Psoas muscle (tissue), 8 donors: ENCODE data around the gene NEURL2. TPM values are rescaled to one million over a fixed set of nuclear protein-coding genes. Genes with fewer than 3 reads are reported as not detected.

Experiments used
- ATAC-seq, 4 donors: fragments of 200-7000 bp; cut with Tn5 transposase; one replicate each; pipeline ENCODE4 v1.9.1; 2020; ENCODE audit warnings: moderate library complexity in 3 of 4, mild to moderate bottlenecking in 2 of 4
- DNase-seq, 2 donors: peaks; one replicate each; pipeline ENCODE4 v3.0.0-alpha.2; 2020
- H3K27ac ChIP-seq: fragments of 200-600 bp; one replicate; pipeline ENCODE4 v1.8.0; 2022
- H3K27me3 ChIP-seq, 3 donors: fragments of 200-600 bp in 1 of 3; one replicate each; pipeline versions ENCODE4 v1.6.1 to v1.8.0; 2013 to 2022; ENCODE audit warnings: low read length in 2 of 3, mild to moderate bottlenecking in 2 of 3, moderate library complexity in 1 of 3; ENCODE audit not compliant: insufficient read depth in 3 of 3
- H3K36me3 ChIP-seq, 2 donors: fragments of 200-600 bp in 1 of 2; one replicate each; pipeline versions ENCODE4 v1.6.1 to v1.8.0; 2013 to 2022; ENCODE audit warnings: low read depth in 1 of 2, mild to moderate bottlenecking in 1 of 2, moderate library complexity in 1 of 2; ENCODE audit not compliant: insufficient read depth in 1 of 2
- H3K4me1 ChIP-seq: fragments of 200-600 bp; one replicate; pipeline ENCODE4 v1.8.0; 2022
- H3K4me3 ChIP-seq: fragments of 200-600 bp; one replicate; pipeline ENCODE4 v1.8.0; 2022; ENCODE audit warnings: mild to moderate bottlenecking
- H3K9me3 ChIP-seq: fragments of 200-600 bp; one replicate; pipeline ENCODE4 v1.8.0; 2022
- WGBS, 3 donors: extraction: QIAGEN DNeasy Blood & Tissue Kit; methylation state at CpG; one replicate each; pipeline versions ENCODE4 v1.1.6 to v1.1.7; 2013; 5-methylcytosine and 5-hydroxymethylcytosine counted together
- intact Hi-C, 2 donors: fragments of 100-400 bp; cut with DNase I; formaldehyde crosslinking; loops; one replicate each; pipeline versions ENCODE4 v1.11.0 to v1.14.2; 2022
- polyA plus RNA-seq, 3 donors: library from polyadenylated mRNA; stranded (reverse); fragments of 200-250 nt; gene quantifications; one replicate each; pipeline ENCODE4 v1.2.3, GENCODE V29; 2013
- total RNA-seq, 4 donors: library from RNA; stranded (reverse); fragmentation: NEBNext Ultra II Directional in 2 of 4; extraction: Animal tissue kit (Norgen Biotek cat#: 25700) in 2 of 4; gene quantifications; one replicate each; pipeline versions ENCODE4 v1.2.1 to v1.2.4, GENCODE V29; 2021 to 2023
- TF ChIP-seq, protein P1 (sequence below): fragments of 200-600 bp; IDR thresholded peaks from one replicate; pipeline ENCODE4 v1.8.0; 2022; ENCODE audit warnings: antibody characterized with exemption
- donor health status: healthy with polysubstance abuse.
- donor health status: DM: no; HTN: no; CAD: no; lungs with moderate emphysema.
- donor health status: Bipolar disorder and iron deficiency.
- donor health status: healthy.
- donor health status: DM: yes; HTN: yes; CAD: no.
- donor health status: DM: no; HTN: no; CAD: no.
- donor health status: DM: no; HTN: no; CAD: no.
- donor health status: DM: yes; HTN: yes; CAD: no.

NEURL2 gene
- total and polyA plus RNA-seq, 7 donors, result 4.3 to 11.8 (median 7.9) TPM

DNA sequence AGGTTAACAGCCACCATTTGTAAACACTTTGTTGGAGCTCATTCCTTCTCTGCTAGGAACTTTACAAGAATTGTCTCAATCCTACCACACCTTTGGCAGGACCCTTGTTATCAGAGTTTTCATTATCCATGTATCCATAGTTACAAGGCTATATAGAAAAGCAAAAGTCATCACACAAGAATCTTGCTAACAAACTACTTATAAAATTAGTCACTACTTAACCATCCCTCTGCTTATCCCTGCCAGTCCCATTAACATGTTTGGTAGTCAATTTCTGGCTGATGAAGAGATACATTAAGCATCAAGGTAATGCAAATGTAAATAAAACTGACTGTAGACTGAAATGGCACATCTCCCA lies 23.2 kb downstream of the NEURL2 start:
- Histone ChIP-seq H3K27me3 (no peaks in the 10 kb centered on the region), H3K9me3 (no peaks in the 10 kb centered on the region), H3K4me1 (no peaks in the 10 kb centered on the region), H3K4me3 (no peak overlapping the region), H3K27ac (no peak overlapping the region), H3K36me3 (no peaks in the 10 kb centered on the region)
- ATAC-seq (no peak), DNase-seq (no peak)
- intact Hi-C loops, result no loop called here
- TF ChIP-seq, protein P1, sequence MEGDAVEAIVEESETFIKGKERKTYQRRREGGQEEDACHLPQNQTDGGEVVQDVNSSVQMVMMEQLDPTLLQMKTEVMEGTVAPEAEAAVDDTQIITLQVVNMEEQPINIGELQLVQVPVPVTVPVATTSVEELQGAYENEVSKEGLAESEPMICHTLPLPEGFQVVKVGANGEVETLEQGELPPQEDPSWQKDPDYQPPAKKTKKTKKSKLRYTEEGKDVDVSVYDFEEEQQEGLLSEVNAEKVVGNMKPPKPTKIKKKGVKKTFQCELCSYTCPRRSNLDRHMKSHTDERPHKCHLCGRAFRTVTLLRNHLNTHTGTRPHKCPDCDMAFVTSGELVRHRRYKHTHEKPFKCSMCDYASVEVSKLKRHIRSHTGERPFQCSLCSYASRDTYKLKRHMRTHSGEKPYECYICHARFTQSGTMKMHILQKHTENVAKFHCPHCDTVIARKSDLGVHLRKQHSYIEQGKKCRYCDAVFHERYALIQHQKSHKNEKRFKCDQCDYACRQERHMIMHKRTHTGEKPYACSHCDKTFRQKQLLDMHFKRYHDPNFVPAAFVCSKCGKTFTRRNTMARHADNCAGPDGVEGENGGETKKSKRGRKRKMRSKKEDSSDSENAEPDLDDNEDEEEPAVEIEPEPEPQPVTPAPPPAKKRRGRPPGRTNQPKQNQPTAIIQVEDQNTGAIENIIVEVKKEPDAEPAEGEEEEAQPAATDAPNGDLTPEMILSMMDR, result no peak

DNA sequence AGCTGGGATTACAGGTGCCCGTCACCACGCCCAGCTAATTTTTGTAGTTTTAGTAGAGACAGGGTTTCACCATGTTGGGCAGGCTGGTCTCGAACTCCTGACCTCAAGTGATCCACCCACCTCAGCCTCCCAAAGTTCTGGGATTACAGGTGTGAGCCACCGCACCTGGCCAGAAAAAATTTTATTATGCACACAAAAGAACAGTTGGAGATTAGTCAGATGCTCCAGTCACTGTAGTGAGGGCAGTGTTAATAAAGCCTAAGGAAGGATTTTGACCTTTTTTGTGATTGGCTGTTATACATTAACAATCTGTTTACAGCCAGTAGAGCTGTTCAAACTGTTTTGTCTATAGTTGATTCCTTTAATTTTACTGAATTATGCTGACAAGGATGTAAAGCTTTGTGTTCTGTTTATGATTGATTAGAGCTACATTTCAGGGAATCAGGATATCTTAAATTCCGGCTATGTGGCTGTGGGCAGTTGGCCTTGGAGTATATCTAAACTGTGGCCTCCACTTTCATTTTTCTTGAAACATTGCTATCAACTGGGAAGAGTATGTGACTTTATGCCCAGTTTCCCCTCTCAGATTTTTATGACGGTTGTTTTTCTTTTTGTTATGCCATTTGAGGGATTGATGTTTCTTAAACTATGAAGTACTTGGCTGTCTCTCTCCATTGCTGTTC lies 23.7 kb downstream of the NEURL2 start:
- no peak overlapping the region for H3K4me3 ChIP-seq
- DNase-seq (no peak), ATAC-seq (no peak)
- 90 to 92% (median 90%) methylated on average over 6 of the region's 6 CpGs for WGBS, 3 donors
- H3K27ac ChIP-seq, result no peak overlapping the region
- no peaks in the 10 kb centered on the region for H3K4me1 ChIP-seq
- intact Hi-C loops, result no loop called here
- TF ChIP-seq, protein P1, result no peak
- no peaks in the 10 kb centered on the region for H3K27me3 ChIP-seq
- no peaks in the 10 kb centered on the region for H3K9me3 ChIP-seq
- no peaks in the 10 kb centered on the region for H3K36me3 ChIP-seq

DNA sequence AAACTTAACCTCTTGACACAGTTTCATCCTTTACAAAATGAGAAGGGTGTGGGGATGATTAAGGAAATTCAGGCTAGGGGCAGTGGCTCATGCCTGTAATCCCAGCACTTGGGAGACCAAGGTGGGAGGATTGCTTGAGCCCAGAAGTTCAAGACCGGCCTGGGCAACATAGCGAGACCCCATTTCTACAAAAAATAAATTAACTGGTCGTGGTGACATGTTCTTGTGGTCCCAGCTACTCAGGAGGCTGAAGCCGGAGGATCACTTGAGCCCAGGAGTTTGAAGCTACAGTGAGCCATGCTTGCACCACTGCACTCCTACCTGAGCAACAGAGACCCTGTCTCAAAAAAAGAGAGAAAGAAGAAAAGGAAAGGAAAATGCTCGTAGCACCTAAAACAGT lies 24.6 kb downstream of the NEURL2 start:
- intact Hi-C loops, result no loop called here
- DNase-seq (no peak), ATAC-seq (no peak)
- TF ChIP-seq, protein P1, result no peak
- Histone ChIP-seq H3K36me3 (no peaks in the 10 kb centered on the region), H3K27ac (no peak overlapping the region), H3K4me3 (no peak overlapping the region), H3K4me1 (no peaks in the 10 kb centered on the region), H3K9me3 (no peaks in the 10 kb centered on the region), H3K27me3 (no peaks in the 10 kb centered on the region)
- 90 to 93% (median 91%) methylated on average over 5 of the region's 5 CpGs for WGBS, 3 donors

DNA sequence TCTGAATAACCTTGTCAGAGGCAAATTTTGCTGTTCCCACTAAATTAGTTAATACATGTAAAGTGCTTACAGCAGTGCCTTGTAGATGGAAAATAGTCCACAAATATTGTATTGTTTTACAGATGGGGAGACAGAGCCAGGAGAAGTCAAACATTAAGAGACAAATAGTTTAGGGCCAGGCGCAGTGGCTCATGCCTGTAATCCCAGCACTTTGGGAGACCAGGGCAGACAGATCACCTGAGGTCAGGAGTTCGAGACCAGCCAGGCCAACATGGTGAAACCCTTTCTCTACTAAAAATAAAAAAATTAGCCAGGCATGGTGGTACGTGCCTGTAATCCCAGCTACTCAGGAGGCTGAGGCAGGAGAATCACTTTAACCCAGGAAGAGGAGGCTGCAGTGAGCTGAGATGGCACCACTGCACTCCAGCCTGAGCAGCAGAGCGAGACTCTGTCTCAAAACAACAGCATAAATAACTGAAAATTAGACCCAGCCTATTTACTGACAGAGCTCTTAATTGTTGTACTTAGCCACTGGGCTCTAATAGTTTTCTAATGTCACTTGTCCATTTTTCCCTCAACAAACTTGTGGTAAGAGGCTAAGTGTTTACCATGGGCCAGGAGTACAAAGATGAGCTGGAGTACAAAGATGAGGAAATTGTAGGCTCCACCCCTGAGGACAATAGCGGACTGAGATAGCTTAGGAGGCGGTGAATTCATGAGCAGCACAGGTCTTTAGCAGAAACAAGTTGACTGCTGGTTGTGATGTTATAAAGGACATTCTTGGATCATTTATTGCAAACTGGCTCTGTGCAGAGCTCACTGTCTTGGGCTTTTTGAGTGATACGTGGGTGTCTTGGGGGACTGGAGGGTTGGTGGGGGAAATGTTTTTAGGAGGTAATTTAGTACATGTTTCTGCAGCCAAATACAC lies 27.2 kb downstream of the NEURL2 start:
- TF ChIP-seq, protein P1, result no peak
- Histone ChIP-seq H3K4me3 (no peak overlapping the region), H3K27me3 (no peaks in the 10 kb centered on the region), H3K36me3 (no peaks in the 10 kb centered on the region), H3K4me1 (no peaks in the 10 kb centered on the region), H3K9me3 (no peaks in the 10 kb centered on the region), H3K27ac (no peak overlapping the region)
- ATAC-seq (no peak), DNase-seq (no peak)
- 89 to 92% (median 91%) methylated on average over 7 of the region's 7 CpGs for WGBS, 3 donors
- intact Hi-C loops, result no loop called here
